ENCODE data around the gene CDH22. TPM values are rescaled to one million over a fixed set of nuclear protein-coding genes. Genes with fewer than 3 reads are reported as not detected.

Gene CDH22
- total RNA-seq, 1 donor from 2014 or later, result not detected

DNA sequence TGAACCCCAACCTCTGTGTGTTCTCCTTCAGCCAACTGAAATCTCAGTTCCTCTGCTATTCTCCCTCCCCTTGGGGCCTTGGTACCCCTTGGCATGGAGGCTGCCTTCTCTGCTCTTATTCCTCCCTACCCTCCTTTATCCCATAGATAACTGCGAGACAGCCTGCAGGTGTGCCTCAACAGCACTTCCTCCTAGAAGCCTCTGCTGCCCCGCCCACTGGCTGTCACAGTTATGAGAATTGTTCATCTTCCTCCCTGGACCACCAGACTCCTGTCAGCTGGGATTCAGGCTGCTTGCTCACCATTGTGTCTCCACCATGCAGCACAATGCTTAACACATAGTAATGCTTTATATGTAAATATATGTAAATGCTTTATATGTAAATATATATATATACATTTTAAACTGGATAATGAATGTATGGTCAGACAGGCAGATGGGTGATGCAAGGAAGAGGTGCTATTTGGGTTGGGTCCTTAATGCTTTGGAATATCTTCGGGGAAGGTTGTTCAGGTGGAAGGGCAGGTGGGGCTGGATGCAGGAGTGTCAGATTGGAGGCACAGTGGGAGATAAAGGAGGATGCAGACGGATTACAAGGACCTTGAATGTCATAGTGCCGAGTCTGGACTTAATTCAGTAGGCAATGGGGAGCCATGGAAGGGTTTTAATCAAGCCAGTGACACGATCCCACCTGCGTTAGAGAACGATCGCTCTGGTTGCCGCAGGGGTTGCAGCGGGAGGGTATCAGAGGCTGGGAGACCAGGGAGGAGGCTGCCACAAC is 4.9 kb downstream of the CDH22 start:
- DNase-seq (ENCODE audit: low read depth, low spot score), result no peak

DNA sequence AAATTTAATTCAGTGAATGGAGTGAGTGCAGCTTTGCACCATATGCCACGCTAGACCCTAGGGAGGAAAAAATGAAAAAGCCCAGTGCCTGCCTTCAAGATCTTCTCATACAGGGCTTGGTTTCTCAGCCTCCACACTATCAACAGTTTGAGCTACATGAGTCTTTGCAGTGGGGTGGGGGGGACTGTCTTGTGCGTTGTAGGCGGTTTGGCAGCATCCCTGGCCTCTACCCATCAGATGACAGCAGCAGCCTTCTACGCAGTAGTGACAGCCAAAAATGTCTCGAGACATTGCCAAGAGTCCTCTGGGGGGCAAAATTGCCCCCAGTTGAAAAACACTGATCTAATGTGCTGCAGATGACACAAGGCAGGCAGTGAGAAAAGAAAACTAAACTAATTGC is 6.2 kb downstream of the CDH22 start:
- no peak for DNase-seq (ENCODE audit: low read depth, low spot score)

DNA sequence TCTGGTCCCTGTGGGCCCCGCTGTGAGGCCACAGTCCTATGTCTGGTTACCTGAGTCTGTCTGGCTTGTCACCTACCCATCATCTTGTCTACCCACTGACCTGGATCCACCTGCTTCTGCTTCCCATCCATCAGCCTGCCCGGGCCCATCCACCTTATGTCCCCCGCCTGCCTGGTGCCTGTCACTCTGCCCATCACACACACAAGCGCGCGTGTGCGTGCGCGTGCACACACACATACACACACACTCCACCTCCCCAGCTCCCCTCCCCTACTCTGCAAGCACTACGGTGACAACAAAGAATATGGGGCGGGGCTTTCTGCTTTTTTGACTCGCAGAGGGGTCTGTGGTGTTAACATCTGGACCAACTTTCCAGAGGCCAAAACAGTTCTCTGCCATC is 8.0 kb downstream of the CDH22 start:
- DNase-seq (ENCODE audit: low read depth, low spot score), result no peak

DNA sequence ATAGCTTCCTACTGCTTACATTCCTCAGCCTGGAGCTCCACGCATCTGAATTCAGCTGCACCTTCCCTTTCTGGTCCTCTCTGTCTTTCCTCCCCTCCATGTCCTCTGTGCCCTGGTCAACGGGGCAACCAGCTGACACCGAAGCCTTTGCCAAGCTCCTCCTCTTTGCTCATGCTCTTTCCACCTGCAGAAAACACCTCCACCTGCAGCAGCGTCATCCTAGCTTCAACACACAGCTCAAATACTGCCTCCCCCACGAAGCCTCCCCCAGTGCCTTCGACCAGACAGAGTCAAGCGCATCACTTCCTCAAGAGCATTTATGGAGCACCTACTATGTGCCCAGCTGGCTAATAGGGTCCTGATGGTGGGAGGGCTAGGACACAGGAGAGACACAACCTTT is 9.2 kb downstream of the CDH22 start:
- no peak for DNase-seq (ENCODE audit: low read depth, low spot score)

DNA sequence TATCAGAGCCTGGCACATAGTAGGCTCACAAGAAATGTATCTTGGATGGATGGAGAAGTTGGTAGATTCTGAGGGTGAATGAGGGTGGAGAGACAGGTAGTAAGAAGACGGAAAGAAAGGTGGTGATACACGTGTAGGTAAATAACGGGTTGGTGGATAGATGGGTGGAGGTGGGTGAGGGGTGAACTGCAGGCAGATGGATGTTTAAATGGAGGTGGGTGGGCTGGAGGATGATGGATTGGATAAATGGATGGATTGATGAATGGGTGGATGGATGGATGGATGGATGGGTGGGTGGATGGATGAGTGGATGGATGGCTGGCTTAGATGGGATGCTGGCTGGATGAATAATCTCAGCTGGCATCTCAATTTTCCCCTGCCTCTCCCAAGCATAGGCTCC is 9.9 kb downstream of the CDH22 start:
- no peak for DNase-seq (ENCODE audit: low read depth, low spot score)

DNA sequence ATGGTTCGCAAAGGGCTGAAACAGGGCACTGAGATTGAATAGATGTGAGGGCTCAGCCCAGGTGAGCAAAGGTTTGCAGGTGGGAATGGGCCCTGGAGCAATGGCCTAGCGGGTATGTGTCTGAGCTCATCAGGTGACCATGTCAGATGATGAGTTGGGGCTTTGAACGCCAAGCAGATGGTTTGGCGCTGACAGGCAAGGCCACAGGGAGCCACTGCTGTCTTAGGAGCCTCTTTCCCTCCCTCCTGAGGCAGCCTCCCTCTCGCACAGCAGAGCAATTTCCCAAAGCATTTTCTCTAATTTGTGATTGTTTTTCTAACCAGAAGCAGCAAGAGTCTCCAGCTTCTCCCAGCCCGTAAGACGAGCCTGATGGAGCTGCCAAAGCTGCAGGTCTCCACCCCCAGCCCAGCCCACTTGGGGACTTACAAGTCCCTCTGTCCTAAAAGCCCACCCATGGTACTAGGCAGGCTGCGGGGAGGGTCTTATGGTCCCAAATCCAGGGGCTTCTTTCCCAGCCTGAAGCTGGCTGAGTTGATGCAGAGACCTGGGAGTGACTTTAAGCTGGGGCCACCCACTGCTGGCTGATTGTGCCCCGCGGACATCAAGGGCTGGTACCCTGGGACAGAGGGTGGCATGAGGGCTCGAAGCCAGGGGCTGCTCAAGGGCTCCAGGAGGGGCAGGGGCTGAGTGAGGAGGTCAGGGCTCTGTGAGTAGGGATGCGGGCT is 11.6 kb downstream of the CDH22 start:
- no peak for DNase-seq (ENCODE audit: low read depth, low spot score)

DNA sequence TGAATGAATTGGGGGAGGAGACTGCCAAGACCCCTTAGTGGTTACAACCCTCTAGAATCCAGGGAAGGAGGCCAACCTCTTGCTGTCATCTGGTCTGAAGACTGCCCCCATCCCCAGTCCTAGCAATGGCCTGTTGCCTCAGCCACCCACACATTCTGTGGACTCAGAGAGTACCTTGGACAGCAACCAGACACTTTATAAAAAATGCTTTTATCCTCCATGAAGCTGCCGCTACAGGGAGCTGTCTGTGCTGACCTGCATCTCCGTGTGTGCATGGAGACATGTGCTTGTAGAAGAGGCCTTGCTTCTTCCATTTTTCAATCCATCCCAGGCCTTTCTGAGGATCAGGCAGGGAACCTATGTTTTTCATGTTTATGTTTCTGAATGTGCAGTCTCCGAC is 15.2 kb downstream of the CDH22 start:
- DNase-seq (ENCODE audit: low read depth, low spot score), result no peak

DNA sequence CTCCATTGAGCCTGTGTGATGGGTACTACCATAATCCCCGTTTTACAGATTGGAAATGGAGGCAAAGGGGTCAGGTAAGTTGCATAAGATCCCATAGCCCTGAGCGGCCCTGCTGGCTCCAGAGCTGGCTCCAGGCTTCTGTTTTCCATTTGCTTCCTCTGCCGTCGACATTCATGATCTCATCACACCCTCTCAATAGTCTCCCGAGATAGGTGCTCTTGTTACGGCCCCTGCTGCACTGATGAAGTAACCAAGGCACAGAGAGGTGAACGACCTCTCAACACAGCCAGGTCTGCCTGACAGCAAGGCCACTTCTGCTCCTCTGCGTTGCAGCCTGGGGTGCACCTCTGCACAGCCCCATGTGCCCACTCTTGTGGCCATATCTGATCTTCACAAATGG is 16.9 kb downstream of the CDH22 start:
- no peak for DNase-seq (ENCODE audit: low read depth, low spot score)

DNA sequence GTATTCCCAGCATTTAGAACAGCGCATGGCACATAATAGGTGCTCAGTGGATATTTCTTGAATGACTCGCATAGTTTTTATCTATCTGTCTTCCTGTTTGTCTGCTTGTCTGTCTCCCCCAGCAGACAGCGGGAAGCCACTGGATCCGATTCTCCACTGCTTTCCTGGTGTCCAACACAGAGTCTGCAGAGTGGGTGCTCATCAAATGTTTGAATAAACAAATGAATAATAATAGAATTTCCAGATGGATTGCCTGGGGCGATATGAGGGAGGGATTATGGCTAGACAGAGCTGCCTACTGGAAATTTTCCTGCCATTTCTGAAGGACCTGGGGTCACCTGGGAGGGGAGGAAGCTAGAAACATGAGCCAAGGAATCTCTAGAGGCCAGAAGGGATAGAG is 18.9 kb downstream of the CDH22 start:
- no peak for DNase-seq (ENCODE audit: low read depth, low spot score)

DNA sequence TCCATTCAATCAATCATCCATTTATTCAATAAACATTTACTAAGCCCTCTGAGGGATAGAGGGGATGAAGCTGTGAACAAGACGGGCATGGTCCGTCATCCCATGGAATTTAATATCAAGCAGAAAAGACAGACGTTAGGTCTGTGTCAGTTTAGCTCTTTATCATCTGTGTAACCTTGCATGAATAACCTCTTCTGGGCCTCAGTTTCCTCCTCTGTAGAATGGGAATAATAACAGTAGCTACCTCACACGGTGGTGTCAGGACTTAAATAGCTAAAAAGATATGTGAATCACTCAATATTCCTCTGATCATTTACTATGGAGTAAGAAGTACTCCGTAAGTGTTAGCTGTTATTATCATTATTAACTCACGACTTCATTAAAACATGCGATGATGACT is 21.3 kb downstream of the CDH22 start:
- no peak for DNase-seq (ENCODE audit: low read depth, low spot score)

DNA sequence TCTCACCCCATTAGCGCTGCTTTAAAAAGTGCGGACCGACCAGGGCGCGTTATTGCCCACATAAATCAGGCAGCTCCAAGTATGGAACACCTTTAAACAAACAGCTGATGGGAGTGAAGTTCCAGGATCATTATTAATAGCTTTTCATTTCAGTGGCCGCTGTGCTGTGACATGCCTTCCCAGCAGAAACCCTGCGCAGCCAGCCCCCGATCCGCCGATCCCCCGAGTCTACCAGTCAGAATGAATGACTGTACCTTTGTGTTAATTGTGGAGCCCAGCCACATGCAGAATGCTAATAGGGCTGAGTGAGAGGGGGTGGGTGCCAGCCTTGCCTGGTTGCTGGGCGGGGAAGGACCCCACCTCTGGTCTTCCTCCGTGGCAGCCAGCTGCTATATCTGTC is 21.9 kb downstream of the CDH22 start:
- no peak for DNase-seq (ENCODE audit: low read depth, low spot score)

DNA sequence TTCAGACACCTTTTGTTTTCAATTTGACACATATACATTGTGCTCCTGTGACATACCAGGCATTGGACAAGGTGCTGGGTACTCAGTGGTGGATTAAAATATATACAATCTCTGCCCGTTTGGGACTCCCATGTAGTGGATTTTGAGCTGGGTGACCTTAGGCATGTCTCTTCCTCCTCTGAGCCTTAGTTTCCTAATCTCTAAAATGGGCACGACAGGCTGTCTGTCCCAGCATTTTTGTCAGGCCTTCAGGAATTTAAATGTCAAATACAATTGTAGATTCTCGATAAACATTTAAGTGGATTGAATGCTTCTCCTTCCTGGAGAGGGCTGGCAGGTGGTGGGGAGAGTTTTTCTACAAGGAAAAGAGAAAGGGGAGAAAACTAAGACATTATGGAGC is 22.6 kb downstream of the CDH22 start:
- DNase-seq (ENCODE audit: low read depth, low spot score), result no peak

DNA sequence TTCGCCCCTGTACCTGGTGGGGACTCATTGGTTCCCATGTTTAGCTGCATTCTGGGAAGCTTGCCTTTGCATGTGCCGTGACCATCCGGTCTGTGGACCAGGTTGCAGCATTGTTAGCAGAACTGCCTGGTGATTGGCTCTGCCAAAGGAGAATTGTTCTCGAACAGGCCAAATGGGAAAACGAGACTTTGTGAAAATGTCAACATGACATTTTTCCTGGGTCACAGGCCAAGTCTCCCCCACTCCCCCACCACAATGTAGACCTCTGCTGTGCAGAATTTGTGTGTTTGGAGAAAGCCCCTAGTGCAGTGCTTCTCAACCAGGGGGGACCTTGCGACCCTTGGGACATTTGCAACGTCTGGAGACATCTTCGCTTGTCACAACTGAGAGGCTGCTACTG is 23.2 kb downstream of the CDH22 start:
- no peak for DNase-seq (ENCODE audit: low read depth, low spot score)

DNA sequence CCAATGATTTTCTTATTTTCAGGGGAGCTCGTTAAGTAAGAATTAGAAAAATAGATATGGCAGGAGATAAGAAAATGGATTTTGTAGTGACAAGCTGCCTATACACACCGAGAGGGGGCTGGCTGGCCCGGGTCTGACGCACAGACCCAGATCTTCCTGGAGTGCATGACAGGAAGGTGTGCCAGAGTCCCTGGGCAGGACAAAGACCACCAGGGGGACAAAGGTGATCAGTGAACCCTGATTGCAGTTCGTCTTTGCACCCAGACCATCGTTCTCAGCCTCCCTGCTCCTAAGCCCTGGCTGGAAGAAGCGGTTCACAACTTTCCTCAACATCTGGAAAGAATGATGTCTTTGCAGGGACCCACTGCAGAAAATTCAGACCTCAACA is 24.3 kb downstream of the CDH22 start:
- no peak for DNase-seq (ENCODE audit: low read depth, low spot score)

DNA sequence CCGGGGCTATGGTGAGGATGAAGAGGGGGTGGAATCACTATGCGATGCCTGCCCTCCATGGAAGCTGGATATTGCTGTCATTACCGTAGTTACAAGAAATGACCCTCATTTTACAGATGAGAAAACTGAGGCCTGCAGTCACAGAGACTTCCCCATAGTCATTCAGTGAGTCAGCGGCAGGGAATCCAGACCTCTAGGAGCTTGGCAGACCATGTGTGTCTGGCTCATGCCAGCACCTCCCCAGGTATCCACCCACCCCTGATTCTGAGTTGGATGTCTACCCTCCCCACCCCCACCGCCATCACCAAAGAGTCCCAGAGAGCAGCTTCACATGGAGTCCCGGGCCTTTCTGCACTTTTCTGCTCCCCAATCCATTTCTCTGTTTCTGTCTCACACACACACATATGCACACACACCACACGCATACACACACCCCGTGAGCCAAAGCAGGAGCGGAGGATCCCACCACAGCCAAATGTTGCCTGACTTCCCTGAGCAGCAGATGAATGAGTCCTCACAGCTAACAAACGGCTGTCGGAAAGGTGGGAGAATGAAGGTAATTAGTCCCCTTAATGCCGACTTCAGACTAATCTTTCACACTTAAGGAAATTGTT is 24.8 kb downstream of the CDH22 start:
- no peak for DNase-seq (ENCODE audit: low read depth, low spot score)

DNA sequence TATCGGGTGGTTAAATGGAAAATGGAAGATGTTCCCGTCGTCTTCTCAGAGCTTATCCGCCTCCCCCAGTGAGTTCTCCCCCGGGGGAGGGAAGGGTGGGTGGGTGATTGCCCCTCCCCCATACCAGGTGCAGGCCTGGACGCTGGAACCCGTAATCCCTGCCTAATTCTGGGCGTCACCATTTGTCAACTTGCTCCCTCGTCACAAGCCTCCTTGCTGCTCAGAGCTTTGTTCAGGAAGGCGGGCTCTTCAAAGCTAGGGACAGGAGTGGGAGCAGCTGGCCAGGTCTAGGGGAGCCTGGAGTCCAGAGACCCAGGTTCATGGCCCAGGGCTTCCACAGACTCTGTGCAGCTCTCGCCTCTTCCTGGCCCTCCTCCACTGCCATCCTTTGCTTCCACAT is 25.6 kb downstream of the CDH22 start:
- DNase-seq (ENCODE audit: low read depth, low spot score), result no peak

DNA sequence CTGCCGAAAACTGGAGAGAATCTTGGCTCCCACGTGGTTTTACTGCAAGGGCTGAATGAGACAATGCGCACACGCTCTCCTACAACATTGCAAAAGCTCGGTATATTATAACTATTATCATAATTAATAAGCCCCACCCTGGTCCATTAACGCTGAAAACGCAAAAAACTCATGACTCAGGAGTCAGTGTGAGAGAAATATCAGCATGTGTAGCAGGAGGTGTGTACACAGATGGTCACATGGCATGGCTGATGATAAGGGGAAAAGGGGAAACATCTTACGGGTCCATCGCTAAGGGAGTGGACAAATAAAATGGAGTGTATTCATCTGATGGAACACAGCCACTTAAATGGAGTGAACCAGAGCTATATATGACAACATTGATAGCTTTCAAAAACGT is 29.2 kb downstream of the CDH22 start:
- no peak for DNase-seq (ENCODE audit: low read depth, low spot score)

DNA sequence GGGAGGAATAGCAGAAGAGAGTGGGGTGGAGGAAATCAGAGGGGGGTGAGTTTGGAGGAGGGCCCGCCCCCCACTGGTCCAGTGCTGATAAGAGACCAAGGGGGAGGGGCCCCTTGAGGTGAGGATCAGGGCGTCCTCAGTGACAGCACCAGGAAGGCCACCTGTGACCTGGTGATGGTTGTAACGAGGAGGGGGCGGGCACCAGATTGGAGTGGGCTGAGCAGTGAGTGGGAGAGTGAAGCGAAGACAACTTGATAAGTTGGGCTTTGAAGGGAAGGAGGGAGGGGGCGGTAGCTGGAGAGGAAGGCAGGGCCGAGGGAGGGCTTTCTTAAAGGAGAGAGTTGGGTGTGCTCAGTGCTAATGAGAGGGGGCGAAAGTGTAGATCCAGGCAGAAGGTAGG is 30.7 kb downstream of the CDH22 start:
- DNase-seq (ENCODE audit: low read depth, low spot score), result no peak

DNA sequence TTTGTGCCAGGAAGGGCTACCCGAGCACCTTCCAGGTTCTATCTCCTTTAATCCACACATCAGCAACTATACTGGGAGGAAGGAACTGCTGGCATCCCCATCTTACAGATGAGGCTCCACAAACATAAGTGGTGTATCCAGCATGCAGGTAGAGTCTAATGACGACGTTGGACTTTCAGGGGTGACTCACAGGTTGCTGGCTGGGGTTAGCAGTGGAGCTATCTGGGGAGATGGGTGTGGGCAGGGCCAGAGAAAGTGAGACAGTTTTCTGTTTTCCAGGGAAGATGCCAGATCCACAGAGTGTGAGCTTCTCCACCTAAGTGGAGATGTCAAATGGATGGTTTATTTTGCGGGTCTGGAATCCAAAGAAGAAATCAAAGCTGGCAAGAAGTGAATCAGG is 31.8 kb downstream of the CDH22 start:
- DNase-seq (ENCODE audit: low read depth, low spot score), result no peak

DNA sequence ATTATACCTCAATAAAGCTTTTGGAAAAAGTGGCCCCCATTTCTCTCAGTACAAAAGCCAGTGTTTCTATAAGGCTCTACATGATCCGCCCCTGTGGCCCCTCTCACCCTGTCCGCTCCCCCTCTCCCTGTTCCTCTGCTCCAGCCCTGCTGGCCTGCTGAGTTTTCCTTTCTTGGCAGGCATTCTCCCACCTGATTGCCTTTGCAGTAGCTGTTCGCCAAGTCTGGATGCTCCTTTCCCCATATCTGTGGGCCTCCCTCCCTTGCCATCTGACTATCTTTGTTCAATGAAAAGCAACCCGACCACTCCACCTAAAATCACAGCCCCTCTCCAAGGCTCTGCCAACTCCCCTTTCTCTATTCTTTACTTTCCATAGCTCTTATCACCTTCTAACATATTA is 33.2 kb downstream of the CDH22 start:
- DNase-seq (ENCODE audit: low read depth, low spot score), result no peak

DNA sequence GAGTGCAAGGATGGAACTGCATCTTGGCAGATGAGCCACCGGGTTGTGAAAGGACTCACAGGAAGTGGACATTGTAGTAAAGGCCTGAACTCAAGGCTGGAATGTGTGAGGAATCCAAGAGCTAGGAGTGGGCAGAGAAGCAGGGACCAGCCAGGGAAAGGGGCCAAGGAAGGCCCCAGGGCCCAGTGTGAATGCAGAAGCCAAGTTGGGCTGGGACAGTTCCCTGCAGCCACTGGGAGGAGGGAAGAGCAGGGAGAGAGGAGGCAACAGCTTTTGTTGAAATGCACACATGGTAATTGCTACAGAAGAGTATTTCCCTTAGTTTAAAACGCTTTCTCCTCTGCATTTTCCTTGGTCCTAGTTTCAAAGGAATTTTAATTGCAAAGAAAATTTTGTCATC is 34.6 kb downstream of the CDH22 start:
- no peak for DNase-seq (ENCODE audit: low read depth, low spot score)

DNA sequence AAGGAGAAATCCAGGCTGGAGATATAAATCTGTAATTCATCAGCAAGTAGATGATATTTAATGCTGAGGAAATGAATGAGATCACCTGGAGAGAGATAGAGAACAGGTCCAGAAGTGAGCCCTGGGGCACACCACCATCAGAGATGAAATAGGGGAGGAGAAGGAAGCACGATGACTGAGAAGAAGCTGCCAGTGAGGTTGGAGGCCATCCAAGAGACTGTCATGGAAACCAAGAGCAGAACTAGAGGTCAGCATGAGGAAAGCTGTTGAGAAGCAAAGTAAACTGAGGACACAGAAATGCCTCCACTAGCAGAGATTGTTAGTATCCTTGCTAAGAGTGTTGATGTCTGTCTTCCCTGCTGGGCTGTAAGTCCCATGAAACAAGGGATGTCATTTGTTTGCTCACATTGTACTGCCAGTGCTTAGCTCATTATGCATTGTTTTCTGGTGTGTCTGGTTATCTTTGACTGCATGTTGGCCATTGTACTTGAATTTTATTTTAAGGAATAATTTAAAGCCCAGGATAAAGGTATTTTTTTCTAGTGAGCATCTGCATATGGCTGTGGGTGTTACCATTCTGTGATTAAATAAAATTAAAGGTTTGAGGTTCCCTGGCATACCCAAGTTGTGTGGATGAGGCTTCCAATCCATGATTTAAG is 35.8 kb downstream of the CDH22 start:
- DNase-seq (ENCODE audit: low read depth, low spot score), result no peak

Measured in pulmonary artery endothelial cell (primary cell).